Calu3 (cell line): ENCODE measurements around the gene KLF2. TPM values are rescaled to one million over a fixed set of nuclear protein-coding genes. Genes with fewer than 3 reads are reported as not detected.

Experiments used
- BruUV-seq: library from RNA; stranded (reverse); fragments of 400-500 nt; replicated peaks from 2 replicates; lab custom pipeline; 2021; lab: Mats Ljungman, UMichigan
- CTCF ChIA-PET: fragments of 300-600 bp; sonication (Branson Sonifier 250); formaldehyde crosslinking; loops from one replicate; lab custom pipeline; 2022; ENCODE audit warnings: antibody characterized with exemption; lab: Charles Lee
- DNase-seq: peaks from one replicate; pipeline ENCODE4 v3.0.0; 2022
- H3K27ac Mint-ChIP-seq: one replicate; pipeline ENCODE4 v1.8.0; 2022; ENCODE audit warnings: mixed read lengths; ENCODE audit not compliant: unreplicated experiment
- H3K27me3 Mint-ChIP-seq: one replicate; pipeline ENCODE4 v1.8.0; 2022; ENCODE audit warnings: mixed read lengths; ENCODE audit not compliant: unreplicated experiment
- H3K36me3 Mint-ChIP-seq: one replicate; pipeline ENCODE4 v1.8.0; 2022; ENCODE audit warnings: mild to moderate bottlenecking, moderate library complexity, mixed read lengths; ENCODE audit not compliant: insufficient read depth, unreplicated experiment
- H3K4me1 Mint-ChIP-seq: one replicate; pipeline ENCODE4 v1.8.0; 2022; ENCODE audit warnings: mild to moderate bottlenecking, low read depth, mixed read lengths; ENCODE audit not compliant: unreplicated experiment
- H3K4me3 Mint-ChIP-seq: one replicate; pipeline ENCODE4 v1.8.0; 2022; ENCODE audit warnings: mild to moderate bottlenecking, low read depth, moderate library complexity, mixed read lengths; ENCODE audit not compliant: unreplicated experiment
- H3K9me3 Mint-ChIP-seq: one replicate; pipeline ENCODE4 v1.8.0; 2022; ENCODE audit warnings: low read depth, mixed read lengths; ENCODE audit not compliant: unreplicated experiment
- intact Hi-C: fragments of 100-400 bp; cut with micrococcal nuclease; formaldehyde crosslinking; loops from one replicate; pipeline ENCODE4 v1.10.0; 2022; ENCODE audit not compliant: unreplicated experiment
- total RNA-seq: library from RNA; stranded (reverse); gene quantifications from 2 replicates; pipeline ENCODE4 v1.2.3, GENCODE V29; 2022
- TF ChIP-seq, protein P1 (sequence below): fragments of 200-600 bp; IDR thresholded peaks from one replicate; pipeline ENCODE4 v1.8.0; 2022; ENCODE audit warnings: antibody characterized with exemption; ENCODE audit not compliant: unreplicated experiment

The KLF2 gene
- total RNA-seq, 1 experiment from 2014 or later = 2.5 TPM

GRCh38 chr19:16370641-16371391, 46.2 kb downstream of the KLF2 start:
- Mint-ChIP-seq H3K27me3 (no peaks in the 10 kb centered on the region), H3K27ac (peak overlapping the region; percentile 54), H3K9me3 (no peaks in the 10 kb centered on the region), H3K4me1 (peaks cover 21% of the 10 kb centered on the region), H3K36me3 (no peaks in the 10 kb centered on the region), H3K4me3 (peak overlapping the region; percentile 36)
- BruUV-seq = no TSS peak
- intact Hi-C loops = no loop called here
- no peak for DNase-seq
- TF ChIP-seq, protein P1, sequence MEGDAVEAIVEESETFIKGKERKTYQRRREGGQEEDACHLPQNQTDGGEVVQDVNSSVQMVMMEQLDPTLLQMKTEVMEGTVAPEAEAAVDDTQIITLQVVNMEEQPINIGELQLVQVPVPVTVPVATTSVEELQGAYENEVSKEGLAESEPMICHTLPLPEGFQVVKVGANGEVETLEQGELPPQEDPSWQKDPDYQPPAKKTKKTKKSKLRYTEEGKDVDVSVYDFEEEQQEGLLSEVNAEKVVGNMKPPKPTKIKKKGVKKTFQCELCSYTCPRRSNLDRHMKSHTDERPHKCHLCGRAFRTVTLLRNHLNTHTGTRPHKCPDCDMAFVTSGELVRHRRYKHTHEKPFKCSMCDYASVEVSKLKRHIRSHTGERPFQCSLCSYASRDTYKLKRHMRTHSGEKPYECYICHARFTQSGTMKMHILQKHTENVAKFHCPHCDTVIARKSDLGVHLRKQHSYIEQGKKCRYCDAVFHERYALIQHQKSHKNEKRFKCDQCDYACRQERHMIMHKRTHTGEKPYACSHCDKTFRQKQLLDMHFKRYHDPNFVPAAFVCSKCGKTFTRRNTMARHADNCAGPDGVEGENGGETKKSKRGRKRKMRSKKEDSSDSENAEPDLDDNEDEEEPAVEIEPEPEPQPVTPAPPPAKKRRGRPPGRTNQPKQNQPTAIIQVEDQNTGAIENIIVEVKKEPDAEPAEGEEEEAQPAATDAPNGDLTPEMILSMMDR = no peak
- CTCF ChIA-PET = no interaction called here

DNA sequence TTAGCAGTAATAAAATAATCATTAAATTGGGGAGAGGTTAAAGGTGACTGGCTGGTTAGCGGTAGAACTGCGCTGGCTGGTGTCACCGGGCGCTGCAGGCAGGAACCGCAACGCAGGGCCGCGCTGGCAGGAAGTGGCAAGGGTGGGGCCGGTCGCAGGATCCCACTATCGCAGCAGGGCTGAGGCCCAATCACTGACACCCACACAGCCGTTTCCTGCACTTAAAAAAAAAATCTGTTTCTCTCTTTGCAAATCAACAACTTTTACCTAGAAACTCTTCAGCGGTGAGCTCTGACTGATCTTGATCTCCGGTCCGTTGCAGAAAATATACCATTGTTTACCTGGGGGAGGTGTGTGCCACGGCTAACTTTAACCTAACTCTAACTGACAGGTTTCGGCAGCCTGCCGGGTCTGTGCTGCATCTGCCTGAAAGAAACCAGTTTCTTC, 46.9 kb downstream of the KLF2 start:
- Mint-ChIP-seq H3K27ac (peak overlapping the region; percentile 54), H3K9me3 (no peaks in the 10 kb centered on the region), H3K27me3 (no peaks in the 10 kb centered on the region), H3K4me3 (peak overlapping the region; percentile 36), H3K36me3 (no peaks in the 10 kb centered on the region), H3K4me1 (peaks cover 21% of the 10 kb centered on the region)
- peak; percentile 53 for DNase-seq
- no TSS peak for BruUV-seq
- TF ChIP-seq, protein P1 = no peak
- intact Hi-C loops = no loop called here
- CTCF ChIA-PET = no interaction called here

- TF ChIP-seq, protein P1 = no peak
- CTCF ChIA-PET = interaction anchor here (0.6 kb wide), 1 partner anchor 252 kb away, joined by 3 read pairs; no protein-coding TSS in a partner anchor
- H3K9me3 Mint-ChIP-seq = no peaks in the 10 kb centered on the region
- no TSS peak for BruUV-seq
- no peak for DNase-seq
- no peaks in the 10 kb centered on the region for H3K36me3 Mint-ChIP-seq
- peak overlapping the region; percentile 54 for H3K27ac Mint-ChIP-seq
- H3K4me1 Mint-ChIP-seq = peaks cover 21% of the 10 kb centered on the region
- no peaks in the 10 kb centered on the region for H3K27me3 Mint-ChIP-seq
- intact Hi-C loops = no loop called here
- H3K4me3 Mint-ChIP-seq = peak overlapping the region; percentile 36
These were observed 47.7 kb downstream of the KLF2 start for GRCh38 chr19:16372065-16372915.

- Mint-ChIP-seq H3K4me3 (no peak overlapping the region), H3K4me1 (peaks cover 21% of the 10 kb centered on the region), H3K27me3 (no peaks in the 10 kb centered on the region), H3K36me3 (no peaks in the 10 kb centered on the region), H3K27ac (no peak overlapping the region), H3K9me3 (no peaks in the 10 kb centered on the region)
- no peak for DNase-seq
- BruUV-seq = no TSS peak
- TF ChIP-seq, protein P1 = no peak
- intact Hi-C loops = no loop called here
- CTCF ChIA-PET = interaction anchor here (0.6 to 1.1 kb wide), 2 partner anchors 10 to 253 kb away, joined by 3 read pairs; no protein-coding TSS in a partner anchor
These were observed 48.5 kb downstream of the KLF2 start for GRCh38 chr19:16373079-16373478.
